Stimulated activated CD8-positive, alpha-beta memory T cell treated with anti-CD3 and anti-CD28 coated beads, Interleukin-4, amount 100 ng/mL, for 4 hours (primary cell): ENCODE results near the gene H19.

Experiments used
- DNase-seq, 2 donors: peaks; one replicate each; pipeline ENCODE4 v3.0.0-alpha.2; 2020; ENCODE audit warnings: low read depth in 2 of 2, low spot score in 1 of 2

The H19 gene

DNA sequence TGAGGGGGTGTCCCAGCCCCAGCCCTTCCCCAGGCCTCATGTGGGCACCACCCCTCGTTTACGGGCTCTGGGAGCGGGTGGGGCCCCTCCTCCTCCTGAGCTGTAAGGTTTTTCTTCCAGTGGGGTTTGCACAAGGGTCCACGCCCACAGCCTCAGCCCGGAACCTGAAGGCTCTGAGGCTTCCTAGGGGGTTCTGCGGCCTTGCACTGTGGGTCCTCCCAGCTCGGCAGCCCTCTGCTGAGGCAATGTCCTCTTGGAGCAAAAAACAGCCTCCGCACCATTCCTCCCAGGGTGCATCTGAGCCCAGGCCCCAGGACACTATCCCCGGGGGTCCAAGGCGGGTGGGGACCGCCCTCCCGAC is 14.1 kb downstream of the H19 start:
- DNase-seq: no peak

DNA sequence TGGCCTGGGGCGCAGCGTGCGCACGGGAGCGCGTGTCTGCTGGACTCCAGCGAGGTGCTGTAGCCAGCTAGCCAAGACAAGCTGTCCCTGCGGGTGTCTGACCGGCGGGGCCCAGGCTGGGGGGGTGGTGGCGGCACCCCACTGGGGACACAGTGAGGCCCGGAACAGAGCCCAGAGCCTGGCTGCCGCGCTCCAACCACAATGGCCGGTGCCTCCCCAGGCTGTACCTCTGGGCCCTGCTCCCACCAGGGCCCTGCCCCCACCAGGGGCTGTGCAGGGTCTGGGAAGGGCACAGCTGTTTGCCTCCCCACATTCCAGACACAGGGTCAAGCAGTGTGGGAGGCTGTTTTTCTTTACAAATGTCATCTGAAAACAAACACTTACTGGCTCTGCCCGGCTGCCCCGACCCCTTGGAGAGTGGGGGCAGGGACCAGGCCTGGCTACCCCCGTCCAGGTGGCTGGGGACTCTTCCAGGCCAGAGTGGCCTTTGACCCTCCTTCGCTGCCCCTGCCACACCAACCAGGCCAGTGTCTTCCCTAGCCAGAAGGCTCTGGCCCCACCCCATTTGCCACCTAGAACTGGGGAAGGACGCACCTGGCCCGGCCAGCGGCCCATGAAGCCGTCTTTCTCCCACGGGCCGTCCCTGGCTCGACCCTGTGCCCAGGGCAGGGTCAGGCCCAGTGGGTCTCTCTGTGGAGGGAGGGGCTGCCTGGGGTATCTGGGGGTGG is 14.6 kb downstream of the H19 start:
- no peak for DNase-seq

GRCh38 chr11:1979607-1980006 is 18.0 kb downstream of the H19 start:
- DNase-seq: no peak

- DNase-seq: no peak
These were observed 18.7 kb downstream of the H19 start for GRCh38 chr11:1978720-1979473.

GRCh38 chr11:1975185-1975584 is 22.5 kb downstream of the H19 start:
- DNase-seq: no peak

- no peak for DNase-seq
These were observed 26.7 kb downstream of the H19 start for GRCh38 chr11:1970956-1971355.

GRCh38 chr11:1969776-1970175 is 27.9 kb downstream of the H19 start:
- DNase-seq: no peak

DNA sequence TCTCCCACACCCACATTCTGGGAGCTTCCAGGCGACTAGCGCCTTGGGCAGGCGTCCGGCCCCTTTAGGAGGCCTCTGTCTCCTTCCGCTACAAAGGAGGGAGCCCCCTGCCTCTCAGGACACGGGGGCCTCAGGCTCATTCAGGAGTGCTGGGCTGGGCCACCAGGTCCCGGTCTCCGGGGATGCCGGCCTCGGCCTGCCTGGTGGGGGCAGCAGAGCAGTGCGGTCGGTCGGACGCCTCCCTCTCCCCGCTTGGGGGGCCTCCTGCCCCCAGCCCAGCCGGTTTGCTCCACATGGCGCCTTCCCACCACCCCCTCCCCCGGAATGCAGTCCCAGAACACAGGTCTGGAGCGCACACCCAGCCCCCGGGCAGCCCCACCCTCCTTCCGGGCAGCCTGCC is 28.6 kb downstream of the H19 start:
- no peak for DNase-seq

DNA sequence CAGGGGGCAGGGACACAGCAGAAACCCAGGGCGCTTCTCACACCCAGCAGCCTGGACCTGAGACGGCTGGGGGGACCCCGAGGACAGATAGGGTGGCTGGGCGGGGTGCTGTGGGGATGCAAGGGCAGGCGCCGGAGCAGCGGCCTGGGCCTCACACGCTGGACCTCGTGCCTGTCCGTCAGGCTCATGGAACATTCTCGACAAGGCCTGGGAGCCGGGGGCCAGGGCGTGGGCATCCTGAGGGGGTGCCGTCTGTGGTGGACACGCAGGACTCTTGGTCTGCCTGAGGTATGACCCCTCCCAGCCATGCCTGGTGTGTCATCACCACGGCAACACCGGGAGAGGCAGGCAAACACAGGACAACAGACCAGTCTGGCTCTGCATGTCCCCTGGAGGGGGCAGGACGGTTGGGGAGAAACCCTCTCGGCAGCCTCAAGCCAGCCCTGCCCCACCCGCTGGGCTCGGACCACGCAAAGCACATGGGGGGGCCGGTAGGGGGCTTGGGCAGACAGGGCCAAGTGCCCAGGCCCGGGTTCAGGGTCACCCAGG is 29.1 kb downstream of the H19 start:
- DNase-seq: no peak

DNA sequence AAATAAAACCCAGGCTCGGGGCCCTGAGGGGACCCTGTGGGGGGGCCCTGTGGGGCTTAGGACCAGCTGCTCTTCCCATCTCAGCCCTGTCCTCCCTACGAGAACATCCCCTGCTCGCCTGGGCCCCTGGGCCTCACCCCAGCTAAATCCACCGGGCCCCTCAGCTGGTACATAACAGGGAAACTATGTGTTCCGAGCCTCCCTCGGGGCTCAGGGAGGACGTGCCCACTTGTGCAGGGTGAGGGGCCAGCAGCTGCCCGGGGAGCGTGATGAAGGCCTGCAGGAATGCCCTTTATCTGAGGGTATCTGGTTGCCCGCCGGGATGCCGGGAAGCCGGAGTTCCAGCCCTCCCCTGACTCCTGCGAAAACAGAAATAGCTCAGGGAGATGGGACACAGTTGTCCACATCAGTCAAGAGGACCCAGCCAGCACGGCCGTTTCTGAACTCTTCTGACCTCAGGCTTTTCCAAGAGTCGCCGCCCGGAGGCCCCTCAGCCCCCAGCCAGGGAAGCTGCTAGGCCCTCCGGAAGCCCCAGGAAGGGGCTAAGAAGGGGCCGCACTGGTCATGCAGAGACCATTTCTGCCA is 29.9 kb downstream of the H19 start:
- DNase-seq: no peak

GRCh38 chr11:1966531-1966930 is 31.1 kb downstream of the H19 start:
- DNase-seq: no peak

- no peak for DNase-seq
These were observed 32.7 kb downstream of the H19 start for GRCh38 chr11:1964955-1965354.

DNA sequence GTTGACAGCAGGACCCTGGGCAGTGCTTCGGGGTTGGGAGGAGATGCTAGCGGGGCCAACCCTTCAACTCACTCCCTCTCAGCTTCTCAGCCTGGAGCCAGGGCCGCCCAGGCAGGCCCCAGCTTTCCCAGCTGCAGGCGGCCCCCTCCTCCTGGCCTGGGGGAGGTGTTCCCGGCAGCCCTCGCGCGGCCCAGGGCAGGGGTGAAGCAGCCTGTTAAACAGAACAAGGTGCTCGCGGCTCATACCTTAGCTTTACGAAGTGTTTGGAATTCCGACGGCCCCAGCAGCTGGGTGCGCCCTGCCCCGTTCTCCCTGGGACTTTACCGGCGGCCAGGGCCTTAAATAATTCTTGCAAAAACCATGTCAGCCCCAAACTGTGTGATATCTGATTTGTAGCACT is 33.3 kb downstream of the H19 start:
- no peak for DNase-seq

DNA sequence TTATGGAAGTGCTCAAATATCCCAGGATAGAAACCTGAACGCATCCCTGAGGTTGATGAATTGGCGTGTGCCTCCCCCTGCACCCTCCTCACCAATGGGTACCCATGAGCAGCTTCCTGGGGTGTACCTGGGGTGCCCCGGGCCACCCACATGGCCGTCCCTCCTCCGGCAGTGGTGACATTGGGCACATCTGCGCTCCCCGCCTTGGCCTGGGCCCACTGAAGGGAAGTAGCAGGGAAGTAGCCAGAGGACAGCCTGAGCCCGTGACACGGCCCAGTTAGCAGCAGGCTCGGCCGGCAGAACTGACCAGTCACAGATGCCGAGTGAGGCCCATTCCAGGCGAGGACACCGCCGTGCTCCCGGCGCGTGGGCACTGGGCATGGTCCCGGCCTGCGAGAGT is 33.8 kb downstream of the H19 start:
- no peak for DNase-seq

DNA sequence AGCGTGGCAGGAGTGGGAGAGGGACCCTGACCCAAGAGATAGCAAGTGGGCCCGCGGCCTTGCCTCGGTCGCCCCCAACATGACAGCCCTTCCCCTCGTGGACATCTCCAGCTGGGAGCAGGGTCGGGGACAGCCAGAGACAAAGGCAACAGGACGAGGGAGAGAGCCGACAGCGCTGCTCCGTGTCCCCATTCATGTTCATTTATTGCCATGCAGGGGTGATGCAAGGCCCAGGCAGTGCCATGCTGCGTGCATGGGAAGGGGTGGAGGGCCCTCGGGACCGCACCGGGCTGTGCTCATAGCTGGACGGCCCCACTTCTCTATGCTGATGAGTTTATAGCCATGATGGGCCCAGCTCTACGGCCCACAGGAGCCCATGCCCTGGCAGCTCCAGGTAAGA is 37.9 kb downstream of the H19 start:
- no peak for DNase-seq

DNA sequence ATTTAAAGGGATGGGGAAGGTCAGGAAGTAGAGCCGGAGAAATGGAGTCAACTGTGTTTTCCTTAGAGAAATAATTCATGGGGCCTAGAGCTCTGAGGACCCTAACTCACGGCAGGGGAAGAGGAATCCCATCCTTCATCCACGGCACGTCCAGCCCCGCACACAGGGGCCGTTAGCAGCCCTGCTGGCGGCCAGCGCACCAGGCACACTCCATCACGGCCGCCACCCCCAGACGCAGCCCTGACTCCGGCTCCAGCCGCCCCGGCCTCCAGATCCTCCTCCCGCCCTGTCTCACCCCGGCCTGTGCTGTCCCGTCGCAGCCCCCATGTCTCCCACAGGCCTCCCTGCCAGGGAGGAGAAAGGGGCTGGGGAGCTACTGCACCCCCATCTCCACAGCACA is 39.3 kb downstream of the H19 start:
- DNase-seq: no peak

DNA sequence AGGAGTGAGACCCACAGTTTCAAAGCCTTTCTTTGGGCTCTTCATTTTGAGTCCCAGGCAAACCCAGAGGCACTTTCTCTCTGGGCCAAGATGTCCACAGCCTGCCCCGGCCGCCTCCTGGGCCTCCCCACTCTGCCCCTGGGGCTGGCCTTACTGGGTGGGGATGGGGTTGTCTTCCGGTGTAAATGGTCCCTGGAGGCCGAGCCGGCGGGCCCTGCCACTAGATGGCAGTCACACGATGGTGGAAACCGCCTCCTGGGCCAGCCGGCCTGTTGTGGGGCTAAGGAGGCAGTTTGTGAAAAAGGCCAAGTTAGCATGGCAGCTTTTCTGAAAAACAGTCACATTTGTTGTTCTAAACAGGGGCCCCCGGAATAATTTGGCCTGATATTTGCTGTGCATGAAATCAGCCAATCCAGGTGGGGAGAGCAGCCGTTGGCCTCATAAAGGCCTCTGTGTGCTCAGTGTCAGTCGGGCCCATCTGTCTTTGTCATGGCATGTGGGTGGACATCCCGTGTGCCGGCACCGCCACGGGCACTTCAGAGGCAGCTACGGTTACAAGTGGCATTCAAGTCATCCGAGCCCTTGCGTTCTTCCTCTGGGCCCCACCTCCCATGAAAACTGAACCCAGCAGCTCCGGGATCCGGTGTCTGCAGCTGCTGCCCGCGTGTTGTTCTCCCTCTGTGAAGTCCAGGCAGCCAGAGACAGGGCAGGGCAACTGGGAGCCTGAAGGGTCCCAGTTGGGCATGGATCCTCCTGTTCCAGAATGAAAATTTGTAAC is 44.0 kb downstream of the H19 start:
- no peak for DNase-seq

- no peak for DNase-seq
These were observed 44.7 kb downstream of the H19 start for GRCh38 chr11:1952806-1953482.

DNA sequence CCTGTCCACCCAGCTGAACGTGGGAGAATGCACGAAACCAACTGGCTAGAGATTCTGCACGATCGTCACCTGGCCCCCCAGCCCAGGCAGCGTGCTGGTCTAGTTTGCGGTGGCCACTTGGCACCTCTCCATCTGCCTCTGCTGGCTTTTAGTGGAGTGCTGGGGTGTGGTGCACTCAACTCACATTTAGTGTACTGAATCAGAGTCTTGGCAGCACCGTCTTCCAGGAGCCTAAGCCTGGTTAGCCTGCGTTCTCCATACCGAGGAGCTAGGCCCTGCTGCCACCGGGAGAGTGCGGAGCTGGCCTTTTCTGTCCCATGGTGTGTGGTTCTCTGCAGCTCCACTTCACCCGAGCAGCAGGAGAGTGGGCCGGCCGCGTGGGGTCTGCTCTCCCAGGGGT is 47.7 kb downstream of the H19 start:
- DNase-seq: no peak

GRCh38 chr11:1949302-1949701 is 48.3 kb downstream of the H19 start:
- DNase-seq: no peak

DNA sequence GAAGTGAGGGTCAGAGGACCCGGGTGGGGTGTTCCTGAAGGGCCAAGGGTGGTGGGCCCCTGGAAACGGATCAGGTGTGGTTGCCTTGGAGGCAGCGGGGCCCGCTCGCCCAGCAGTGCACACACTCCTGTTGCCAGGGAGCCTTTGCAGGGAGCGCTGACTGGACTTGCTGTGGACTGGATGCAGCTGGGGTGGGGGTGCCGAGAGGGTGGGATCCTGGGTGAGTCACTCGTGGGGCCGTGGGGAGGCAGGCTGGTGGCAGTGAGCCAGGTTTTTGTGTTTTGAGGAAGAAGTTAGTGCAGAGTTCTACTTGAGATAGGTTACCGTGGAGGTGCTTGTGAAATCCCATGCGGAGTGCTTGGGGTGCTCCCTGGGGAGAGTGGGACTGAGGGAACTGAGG is 49.3 kb downstream of the H19 start:
- DNase-seq: no peak
